K562 (cell line): ENCODE data around the gene ZNF121. TPM values are rescaled to one million over a fixed set of nuclear protein-coding genes. Genes with fewer than 3 reads are reported as not detected.

Experiments used
- CREB1 ChIP-seq, 2 experiments: sonication (generic) in 1 of 2; formaldehyde crosslinking in 1 of 2; IDR thresholded peaks; 2 replicates each; pipeline versions ENCODE4 v1.6.1 to v1.8.0; 2012 to 2022; ENCODE audit warnings: inconsistent platforms in 1 of 2, mild to moderate bottlenecking in 1 of 2, missing genetic modification reagents in 1 of 2, moderate library complexity in 1 of 2
- FOS ChIP-seq: IDR thresholded peaks from 3 replicates; pipeline ENCODE4 v1.6.1; 2011; ENCODE audit not compliant: insufficient read length; ENCODE audit errors: extremely low read depth
- HNRNPH1 ChIP-seq: fragments of 200-400 bp; formaldehyde crosslinking; optimal IDR thresholded peaks from 2 replicates; pipeline ENCODE3; 2017; ENCODE audit warnings: low read depth, mild to moderate bottlenecking, low read length, moderate library complexity
- KDM4B ChIP-seq, 2 experiments: fragments of 450-650 bp in 1 of 2; sonication (generic) in 1 of 2; IDR thresholded peaks; 2 replicates each; pipeline ENCODE4 v1.6.1; 2016 to 2017; ENCODE audit warnings: borderline replicate concordance in 2 of 2, antibody characterized with exemption in 1 of 2, low read depth in 1 of 2, mild to moderate bottlenecking in 1 of 2
- NCOR1 ChIP-seq: fragments of 450-650 bp; IDR thresholded peaks from 2 replicates; pipeline ENCODE4 v1.6.1; 2016; ENCODE audit warnings: mild to moderate bottlenecking, moderate library complexity
- PHF21A ChIP-seq: fragments of 450-650 bp; IDR thresholded peaks from 2 replicates; pipeline ENCODE4 v1.6.1; 2017; ENCODE audit warnings: low read depth, borderline replicate concordance
- RB1 ChIP-seq: fragments of 450-650 bp; IDR thresholded peaks from 2 replicates; pipeline ENCODE4 v1.6.1; 2017; ENCODE audit warnings: low read depth, mild to moderate bottlenecking
- RBM22 ChIP-seq: fragments of 200-400 bp; formaldehyde crosslinking; IDR thresholded peaks from 2 replicates; pipeline ENCODE4 v1.6.1; 2018; ENCODE audit warnings: low read length, low read depth; ENCODE audit not compliant: poor library complexity, severe bottlenecking
- RNF2 ChIP-seq: sonication (generic); IDR thresholded peaks from 2 replicates; pipeline ENCODE4 v1.6.1; 2016
- SP2 ChIP-seq: IDR thresholded peaks from 2 replicates; pipeline ENCODE4 v1.6.1; 2011; ENCODE audit warnings: mild to moderate bottlenecking, low read depth, low read length, moderate library complexity; ENCODE audit not compliant: poor library complexity, severe bottlenecking; ENCODE audit errors: extremely low read depth
- TARDBP ChIP-seq: fragments of 450-650 bp; IDR thresholded peaks from 2 replicates; pipeline ENCODE4 v1.6.1; 2016
- ZNF143 ChIP-seq: sonication (generic); formaldehyde crosslinking; IDR thresholded peaks from 2 replicates; pipeline ENCODE4 v1.9.0; 2022; ENCODE audit warnings: mild to moderate bottlenecking, missing genetic modification reagents
- ZNF830 ChIP-seq: fragments of 250-450 bp; sonication (Bioruptor Pico); IDR thresholded peaks from 2 replicates; pipeline ENCODE4 v1.5.0; 2021; ENCODE audit warnings: mild to moderate bottlenecking
- polyA plus RNA-seq, 8 experiments: library from polyadenylated mRNA; depleted of rRNA in 4 of 8; stranded (reverse) in 5 of 8; unstranded in 3 of 8; fragments of >200 nt; fragmentation: Nextera tagmentation in 2 of 8; fragmentation: Illumina TruSeq in 1 of 8; extraction: Ambion mirVana in 2 of 8; extraction: Trizol in 1 of 8; gene quantifications; 2 replicates each; pipeline versions ENCODE4 v1.2.1 to v1.2.3, GENCODE V29; 2011 to 2014; ENCODE audit warnings: inconsistent platforms in 1 of 8, missing spikeins in 1 of 8
- total RNA-seq, 7 experiments: library from RNA; depleted of rRNA in 6 of 7; stranded (reverse); fragments of >200 nt in 6 of 7; fragmentation: Illumina TruSeq in 2 of 7; extraction: Trizol in 2 of 7; gene quantifications; 2 replicates each; pipeline versions ENCODE4 v1.2.1 to v1.2.3, GENCODE V29; 2011 to 2021; ENCODE audit warnings: low replicate concordance in 1 of 7
- TF ChIP-seq, protein P1 (sequence below): IDR thresholded peaks from 3 replicates; pipeline ENCODE4 v1.6.1; 2011; ENCODE audit warnings: borderline replicate concordance, mild to moderate bottlenecking, moderate library complexity; ENCODE audit not compliant: insufficient read length; ENCODE audit errors: extremely low read depth
- TF ChIP-seq, protein P2 (sequence below): fragments of 450-650 bp; IDR thresholded peaks from 2 replicates; pipeline ENCODE4 v1.6.1; 2016; ENCODE audit warnings: mild to moderate bottlenecking
- TF ChIP-seq, protein P3 (sequence below): fragments of 450-650 bp; IDR thresholded peaks from 2 replicates; pipeline ENCODE4 v1.6.1; 2017; ENCODE audit warnings: mild to moderate bottlenecking, moderate library complexity
- TF ChIP-seq, protein P4 (sequence below): sonication (generic); formaldehyde crosslinking; IDR thresholded peaks from 2 replicates; pipeline ENCODE4 v1.8.1; 2023; ENCODE audit warnings: mild to moderate bottlenecking, missing genetic modification reagents, moderate library complexity
- TF ChIP-seq, protein P5 (sequence below): sonication (generic); formaldehyde crosslinking; IDR thresholded peaks from 2 replicates; pipeline ENCODE4 v1.9.0; 2022; ENCODE audit warnings: mild to moderate bottlenecking, missing genetic modification reagents

ZNF121 gene
- total and polyA plus RNA-seq, 9 of the 15 experiments (the other 6 are each of a cell fraction or from before 2014, with no cell fraction given), result 14.6 to 115 (median 33.4) TPM

DNA sequence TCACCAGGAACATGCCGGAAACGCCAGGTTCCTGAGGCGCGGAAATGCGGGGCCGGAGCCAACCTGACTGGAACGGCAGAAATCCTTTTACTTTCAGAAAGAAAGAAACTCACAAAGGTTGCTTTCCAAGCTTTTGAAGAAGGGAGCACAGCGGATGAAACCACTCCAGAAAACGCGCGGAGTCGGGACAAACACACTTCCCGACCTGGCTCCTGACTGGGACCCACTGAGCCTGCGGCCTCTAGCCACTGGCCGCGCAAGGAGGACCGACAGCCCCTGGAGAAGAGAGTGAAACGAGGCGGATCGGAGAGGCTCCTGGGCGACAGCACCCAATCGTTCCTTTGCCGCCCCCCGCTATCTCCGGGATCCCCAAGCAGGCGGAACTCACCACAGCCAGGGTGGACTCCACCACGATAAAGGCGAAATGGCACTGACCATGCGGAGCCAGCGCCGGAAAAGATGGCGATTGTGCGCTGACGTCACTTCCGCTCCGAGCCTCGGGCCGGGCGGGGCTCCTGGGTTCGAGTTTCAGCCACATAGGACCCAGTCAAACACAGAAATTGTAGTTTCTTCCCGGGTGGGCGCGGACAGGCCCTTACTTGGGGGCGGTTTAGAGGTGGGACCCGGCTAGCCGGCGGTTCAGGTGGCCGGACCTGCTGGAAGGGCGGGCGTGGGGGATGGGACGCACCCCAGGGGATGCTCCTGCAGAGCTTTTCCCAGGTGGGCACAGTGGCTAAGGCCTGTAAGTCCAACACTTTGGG is at the start of gene ZNF121 (continued):
- TF ChIP-seq, protein P1, sequence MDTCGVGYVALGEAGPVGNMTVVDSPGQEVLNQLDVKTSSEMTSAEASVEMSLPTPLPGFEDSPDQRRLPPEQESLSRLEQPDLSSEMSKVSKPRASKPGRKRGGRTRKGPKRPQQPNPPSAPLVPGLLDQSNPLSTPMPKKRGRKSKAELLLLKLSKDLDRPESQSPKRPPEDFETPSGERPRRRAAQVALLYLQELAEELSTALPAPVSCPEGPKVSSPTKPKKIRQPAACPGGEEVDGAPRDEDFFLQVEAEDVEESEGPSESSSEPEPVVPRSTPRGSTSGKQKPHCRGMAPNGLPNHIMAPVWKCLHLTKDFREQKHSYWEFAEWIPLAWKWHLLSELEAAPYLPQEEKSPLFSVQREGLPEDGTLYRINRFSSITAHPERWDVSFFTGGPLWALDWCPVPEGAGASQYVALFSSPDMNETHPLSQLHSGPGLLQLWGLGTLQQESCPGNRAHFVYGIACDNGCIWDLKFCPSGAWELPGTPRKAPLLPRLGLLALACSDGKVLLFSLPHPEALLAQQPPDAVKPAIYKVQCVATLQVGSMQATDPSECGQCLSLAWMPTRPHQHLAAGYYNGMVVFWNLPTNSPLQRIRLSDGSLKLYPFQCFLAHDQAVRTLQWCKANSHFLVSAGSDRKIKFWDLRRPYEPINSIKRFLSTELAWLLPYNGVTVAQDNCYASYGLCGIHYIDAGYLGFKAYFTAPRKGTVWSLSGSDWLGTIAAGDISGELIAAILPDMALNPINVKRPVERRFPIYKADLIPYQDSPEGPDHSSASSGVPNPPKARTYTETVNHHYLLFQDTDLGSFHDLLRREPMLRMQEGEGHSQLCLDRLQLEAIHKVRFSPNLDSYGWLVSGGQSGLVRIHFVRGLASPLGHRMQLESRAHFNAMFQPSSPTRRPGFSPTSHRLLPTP, result no peak
- TF ChIP-seq TARDBP (no peak), ZNF830 (CRISPR knock-in tag) (no peak), RBM22 (peak; percentile 67), SP2 (no peak), RNF2 (no peak), RB1 (peak; percentile 38; the same call in 1 of the 2 replicates), NCOR1 (no peak), ZNF143 (no peak), FOS (no peak), HNRNPH1 (no peak), CREB1 (IDR thresholded peaks at IDR 0.05) (peak; percentile 84), CREB1 (CRISPR knock-in tag; IDR thresholded peaks at IDR 0.05) (peak; percentile 94), PHF21A (no peak), KDM4B (IDR thresholded peaks at IDR 0.05; ENCODE audit: borderline replicate concordance in 2 of 2, low read depth in 1 of 2) (no peak; a peak in 1 of 4 replicates)
- TF ChIP-seq, protein P2, sequence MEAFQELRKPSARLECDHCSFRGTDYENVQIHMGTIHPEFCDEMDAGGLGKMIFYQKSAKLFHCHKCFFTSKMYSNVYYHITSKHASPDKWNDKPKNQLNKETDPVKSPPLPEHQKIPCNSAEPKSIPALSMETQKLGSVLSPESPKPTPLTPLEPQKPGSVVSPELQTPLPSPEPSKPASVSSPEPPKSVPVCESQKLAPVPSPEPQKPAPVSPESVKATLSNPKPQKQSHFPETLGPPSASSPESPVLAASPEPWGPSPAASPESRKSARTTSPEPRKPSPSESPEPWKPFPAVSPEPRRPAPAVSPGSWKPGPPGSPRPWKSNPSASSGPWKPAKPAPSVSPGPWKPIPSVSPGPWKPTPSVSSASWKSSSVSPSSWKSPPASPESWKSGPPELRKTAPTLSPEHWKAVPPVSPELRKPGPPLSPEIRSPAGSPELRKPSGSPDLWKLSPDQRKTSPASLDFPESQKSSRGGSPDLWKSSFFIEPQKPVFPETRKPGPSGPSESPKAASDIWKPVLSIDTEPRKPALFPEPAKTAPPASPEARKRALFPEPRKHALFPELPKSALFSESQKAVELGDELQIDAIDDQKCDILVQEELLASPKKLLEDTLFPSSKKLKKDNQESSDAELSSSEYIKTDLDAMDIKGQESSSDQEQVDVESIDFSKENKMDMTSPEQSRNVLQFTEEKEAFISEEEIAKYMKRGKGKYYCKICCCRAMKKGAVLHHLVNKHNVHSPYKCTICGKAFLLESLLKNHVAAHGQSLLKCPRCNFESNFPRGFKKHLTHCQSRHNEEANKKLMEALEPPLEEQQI, result no peak
- TF ChIP-seq, protein P3, sequence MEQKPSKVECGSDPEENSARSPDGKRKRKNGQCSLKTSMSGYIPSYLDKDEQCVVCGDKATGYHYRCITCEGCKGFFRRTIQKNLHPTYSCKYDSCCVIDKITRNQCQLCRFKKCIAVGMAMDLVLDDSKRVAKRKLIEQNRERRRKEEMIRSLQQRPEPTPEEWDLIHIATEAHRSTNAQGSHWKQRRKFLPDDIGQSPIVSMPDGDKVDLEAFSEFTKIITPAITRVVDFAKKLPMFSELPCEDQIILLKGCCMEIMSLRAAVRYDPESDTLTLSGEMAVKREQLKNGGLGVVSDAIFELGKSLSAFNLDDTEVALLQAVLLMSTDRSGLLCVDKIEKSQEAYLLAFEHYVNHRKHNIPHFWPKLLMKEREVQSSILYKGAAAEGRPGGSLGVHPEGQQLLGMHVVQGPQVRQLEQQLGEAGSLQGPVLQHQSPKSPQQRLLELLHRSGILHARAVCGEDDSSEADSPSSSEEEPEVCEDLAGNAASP, result no peak
- TF ChIP-seq, protein P4, sequence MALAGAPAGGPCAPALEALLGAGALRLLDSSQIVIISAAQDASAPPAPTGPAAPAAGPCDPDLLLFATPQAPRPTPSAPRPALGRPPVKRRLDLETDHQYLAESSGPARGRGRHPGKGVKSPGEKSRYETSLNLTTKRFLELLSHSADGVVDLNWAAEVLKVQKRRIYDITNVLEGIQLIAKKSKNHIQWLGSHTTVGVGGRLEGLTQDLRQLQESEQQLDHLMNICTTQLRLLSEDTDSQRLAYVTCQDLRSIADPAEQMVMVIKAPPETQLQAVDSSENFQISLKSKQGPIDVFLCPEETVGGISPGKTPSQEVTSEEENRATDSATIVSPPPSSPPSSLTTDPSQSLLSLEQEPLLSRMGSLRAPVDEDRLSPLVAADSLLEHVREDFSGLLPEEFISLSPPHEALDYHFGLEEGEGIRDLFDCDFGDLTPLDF (CRISPR knock-in tag), result no peak
- TF ChIP-seq, protein P5, sequence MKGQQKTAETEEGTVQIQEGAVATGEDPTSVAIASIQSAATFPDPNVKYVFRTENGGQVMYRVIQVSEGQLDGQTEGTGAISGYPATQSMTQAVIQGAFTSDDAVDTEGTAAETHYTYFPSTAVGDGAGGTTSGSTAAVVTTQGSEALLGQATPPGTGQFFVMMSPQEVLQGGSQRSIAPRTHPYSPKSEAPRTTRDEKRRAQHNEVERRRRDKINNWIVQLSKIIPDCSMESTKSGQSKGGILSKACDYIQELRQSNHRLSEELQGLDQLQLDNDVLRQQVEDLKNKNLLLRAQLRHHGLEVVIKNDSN (CRISPR knock-in tag), result no peak
